Hepatocyte (in vitro differentiated cells): ENCODE measurements around the gene ZNF518B. TPM values are rescaled to one million over a fixed set of nuclear protein-coding genes. Genes with fewer than 3 reads are reported as not detected.

Experiments used
- DNase-seq: peaks from one replicate; pipeline ENCODE4 v3.0.0-alpha.2; 2016; ENCODE audit warnings: low spot score
- H2AFZ ChIP-seq: fragments of 200-600 bp; sonication (generic); 2 replicates; pipeline ENCODE4 v1.6.0; 2016; ENCODE audit warnings: antibody characterized with exemption, mild to moderate bottlenecking
- H3K27ac ChIP-seq: fragments of 200-600 bp; sonication (generic); 2 replicates; pipeline ENCODE4 v1.5.1; 2016; ENCODE audit warnings: mild to moderate bottlenecking
- H3K27me3 ChIP-seq: fragments of 200-600 bp; sonication (generic); 2 replicates; pipeline ENCODE4 v1.6.1; 2016
- H3K36me3 ChIP-seq: fragments of 200-600 bp; sonication (generic); replicated peaks from 2 replicates; pipeline ENCODE4 v1.5.1; 2016; ENCODE audit warnings: low read depth; ENCODE audit not compliant: insufficient read depth
- H3K4me1 ChIP-seq: fragments of 200-600 bp; sonication (generic); 2 replicates; pipeline ENCODE4 v1.5.1; 2016; ENCODE audit warnings: mild to moderate bottlenecking, moderate library complexity; ENCODE audit not compliant: insufficient read depth
- H3K4me2 ChIP-seq: fragments of 200-600 bp; sonication (generic); 2 replicates; pipeline ENCODE4 v1.6.0; 2016
- H3K4me3 ChIP-seq: fragments of 200-600 bp; sonication (generic); 2 replicates; pipeline ENCODE4 v1.5.1; 2016; ENCODE audit warnings: mild to moderate bottlenecking
- H3K79me2 ChIP-seq: fragments of 200-600 bp; sonication (generic); 2 replicates; pipeline ENCODE4 v1.6.0; 2017; ENCODE audit warnings: mild to moderate bottlenecking
- H3K9me2 ChIP-seq: fragments of 200-600 bp; sonication (generic); replicated peaks from 2 replicates; pipeline ENCODE4 v1.6.0; 2017; ENCODE audit warnings: mild to moderate bottlenecking; ENCODE audit not compliant: insufficient read depth
- H3K9me3 ChIP-seq: fragments of 200-600 bp; sonication (generic); 2 replicates; pipeline ENCODE4 v1.5.1; 2016; ENCODE audit warnings: low read depth, mild to moderate bottlenecking
- H4K20me1 ChIP-seq: fragments of 200-600 bp; sonication (generic); 2 replicates; pipeline ENCODE4 v1.6.0; 2016; ENCODE audit warnings: mild to moderate bottlenecking; ENCODE audit not compliant: insufficient read depth, poor library complexity, severe bottlenecking
- EZH2 ChIP-seq: fragments of 200-600 bp; sonication (generic); IDR thresholded peaks from 2 replicates; pipeline ENCODE4 v1.6.1; 2016; ENCODE audit warnings: antibody characterized with exemption, mild to moderate bottlenecking, borderline replicate concordance
- EZH2phosphoT487 ChIP-seq: fragments of 200-600 bp; sonication (generic); IDR thresholded peaks from one replicate; pipeline ENCODE4 v1.6.1; 2018; ENCODE audit warnings: antibody characterized with exemption, mild to moderate bottlenecking, low read depth, moderate library complexity; ENCODE audit not compliant: unreplicated experiment, severe bottlenecking
- WGBS: methylation state at CpG from one replicate; pipeline ENCODE4 v1.1.6; 2016; ENCODE audit warnings: low lambda C conversion rate; ENCODE audit errors: missing lambda C conversion rate; 5-methylcytosine and 5-hydroxymethylcytosine counted together
- polyA plus RNA-seq: library from polyadenylated mRNA; unstranded; fragments of >200 nt; fragmentation: Nextera tagmentation; extraction: Ambion mirVana; gene quantifications from 2 replicates; pipeline ENCODE4 v1.2.1, GENCODE V29; 2016
- total RNA-seq: library from RNA; depleted of rRNA; stranded (reverse); fragments of >200 nt; gene quantifications from 2 replicates; pipeline ENCODE4 v1.2.3, GENCODE V29; 2014
- TF ChIP-seq, protein P1 (sequence below): fragments of 200-600 bp; sonication (generic); IDR thresholded peaks from 2 replicates; pipeline ENCODE4 v1.5.1; 2016; ENCODE audit warnings: antibody characterized with exemption, mild to moderate bottlenecking; ENCODE audit not compliant: poor library complexity

ZNF518B gene
- total and polyA plus RNA-seq, 2 experiments from 2014 or later = 13.1 to 59.3 TPM

- H3K27ac ChIP-seq = no peak overlapping the region
- H4K20me1 ChIP-seq = no peaks in the 10 kb centered on the region
- no peak overlapping the region for H3K4me2 ChIP-seq
- H3K4me1 ChIP-seq = peaks cover 9% of the 10 kb centered on the region
- WGBS = 94% methylated on average over 4 of the region's 4 CpGs
- H3K27me3 ChIP-seq = peaks cover 16% of the 10 kb centered on the region
- H3K9me2 ChIP-seq = no peaks in the 10 kb centered on the region
- no peak overlapping the region for H3K4me3 ChIP-seq
- no peaks in the 10 kb centered on the region for H3K9me3 ChIP-seq
- H3K36me3 ChIP-seq = no peaks in the 10 kb centered on the region
- H3K79me2 ChIP-seq = no peaks in the 10 kb centered on the region
- TF ChIP-seq EZH2phosphoT487 = no peak
- no peak for DNase-seq
- H2AFZ ChIP-seq = no peak overlapping the region
These were observed 5.7 kb upstream of the ZNF518B start for GRCh38 chr4:10462876-10463275.

- TF ChIP-seq, protein P1, sequence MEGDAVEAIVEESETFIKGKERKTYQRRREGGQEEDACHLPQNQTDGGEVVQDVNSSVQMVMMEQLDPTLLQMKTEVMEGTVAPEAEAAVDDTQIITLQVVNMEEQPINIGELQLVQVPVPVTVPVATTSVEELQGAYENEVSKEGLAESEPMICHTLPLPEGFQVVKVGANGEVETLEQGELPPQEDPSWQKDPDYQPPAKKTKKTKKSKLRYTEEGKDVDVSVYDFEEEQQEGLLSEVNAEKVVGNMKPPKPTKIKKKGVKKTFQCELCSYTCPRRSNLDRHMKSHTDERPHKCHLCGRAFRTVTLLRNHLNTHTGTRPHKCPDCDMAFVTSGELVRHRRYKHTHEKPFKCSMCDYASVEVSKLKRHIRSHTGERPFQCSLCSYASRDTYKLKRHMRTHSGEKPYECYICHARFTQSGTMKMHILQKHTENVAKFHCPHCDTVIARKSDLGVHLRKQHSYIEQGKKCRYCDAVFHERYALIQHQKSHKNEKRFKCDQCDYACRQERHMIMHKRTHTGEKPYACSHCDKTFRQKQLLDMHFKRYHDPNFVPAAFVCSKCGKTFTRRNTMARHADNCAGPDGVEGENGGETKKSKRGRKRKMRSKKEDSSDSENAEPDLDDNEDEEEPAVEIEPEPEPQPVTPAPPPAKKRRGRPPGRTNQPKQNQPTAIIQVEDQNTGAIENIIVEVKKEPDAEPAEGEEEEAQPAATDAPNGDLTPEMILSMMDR = no peak
- TF ChIP-seq EZH2 (no peak), EZH2phosphoT487 (no peak)
- DNase-seq = no peak
- no peak overlapping the region for H3K27ac ChIP-seq
- peak overlapping the region; percentile 99 for H2AFZ ChIP-seq
- H3K9me3 ChIP-seq = no peaks in the 10 kb centered on the region
- H4K20me1 ChIP-seq = no peaks in the 10 kb centered on the region
- no peaks in the 10 kb centered on the region for H3K36me3 ChIP-seq
- H3K4me2 ChIP-seq = peak overlapping the region; percentile 100
- H3K9me2 ChIP-seq = no peaks in the 10 kb centered on the region
- WGBS = 50% methylated on average over 27 of the region's 27 CpGs
- peaks cover 3% of the 10 kb centered on the region for H3K79me2 ChIP-seq
- peak overlapping the region; percentile 88 for H3K4me3 ChIP-seq
- H3K4me1 ChIP-seq = peaks cover 14% of the 10 kb centered on the region
- peaks cover 16% of the 10 kb centered on the region for H3K27me3 ChIP-seq
These were observed 4.7 kb upstream of the ZNF518B start for GRCh38 chr4:10461850-10462400.

DNA sequence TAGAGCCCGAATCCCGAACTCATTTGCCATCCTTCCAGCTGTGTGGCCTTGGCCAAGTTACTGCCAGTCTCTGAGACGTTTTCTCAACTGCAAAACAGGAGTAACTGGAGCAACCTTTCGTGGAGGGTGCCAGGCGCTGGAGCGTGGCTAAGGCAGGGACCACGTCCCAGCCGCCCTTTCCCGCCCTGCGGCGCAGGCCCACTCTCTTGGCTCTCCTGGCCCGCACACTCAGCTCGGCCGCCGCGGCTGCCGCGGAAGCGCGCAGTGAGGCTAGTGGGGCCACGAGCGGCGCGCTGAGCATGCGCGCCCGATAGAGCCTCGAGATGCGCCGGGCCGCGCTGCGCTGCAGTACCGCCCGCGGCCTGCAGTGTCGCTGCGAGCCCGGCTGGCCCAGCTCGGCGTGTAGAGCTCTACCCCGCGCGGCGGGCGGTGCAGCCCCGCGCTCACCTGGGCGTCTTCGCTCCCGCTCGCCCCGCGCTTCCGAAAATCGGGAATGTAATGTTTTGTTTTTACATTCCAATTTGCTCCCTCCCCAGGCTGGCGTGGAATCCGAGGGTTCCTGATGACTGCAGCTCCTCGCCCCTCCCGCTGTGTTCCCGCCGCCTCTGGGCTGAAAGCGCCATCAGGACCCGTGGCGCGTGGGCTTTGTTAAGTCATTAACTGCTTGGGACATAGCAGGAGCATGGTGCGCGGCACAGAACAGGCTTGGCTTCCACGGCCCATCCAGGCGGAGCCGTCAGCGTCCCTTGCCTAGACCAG is 4.0 kb upstream of the ZNF518B start:
- Histone ChIP-seq H3K4me3 (peak overlapping the region; percentile 88), H3K4me1 (peaks cover 16% of the 10 kb centered on the region), H3K79me2 (peaks cover 6% of the 10 kb centered on the region), H4K20me1 (no peaks in the 10 kb centered on the region), H3K9me2 (no peaks in the 10 kb centered on the region), H3K27me3 (peaks cover 16% of the 10 kb centered on the region), H3K4me2 (peak overlapping the region; percentile 100), H3K36me3 (no peaks in the 10 kb centered on the region), H3K27ac (no peak overlapping the region), H2AFZ (peak overlapping the region; percentile 99), H3K9me3 (no peaks in the 10 kb centered on the region)
- peak; percentile 91 for DNase-seq
- 5% methylated on average over 71 of the region's 72 CpGs for WGBS
- TF ChIP-seq EZH2phosphoT487 (no peak), EZH2 (no peak)
- TF ChIP-seq, protein P1 = peak; percentile 76
